Fibroblast of skin of right biceps (primary cell): ENCODE data around the gene SSRP1.
"Not testable (repeated sequence)": the region's sequence is repeated elsewhere in the genome, so short reads cannot be mapped to it uniquely, and the experiment has no call there.

Experiments
- DNase-seq: peaks from one replicate; pipeline ENCODE4 v3.0.0-alpha.2; 2013

Gene SSRP1

DNA sequence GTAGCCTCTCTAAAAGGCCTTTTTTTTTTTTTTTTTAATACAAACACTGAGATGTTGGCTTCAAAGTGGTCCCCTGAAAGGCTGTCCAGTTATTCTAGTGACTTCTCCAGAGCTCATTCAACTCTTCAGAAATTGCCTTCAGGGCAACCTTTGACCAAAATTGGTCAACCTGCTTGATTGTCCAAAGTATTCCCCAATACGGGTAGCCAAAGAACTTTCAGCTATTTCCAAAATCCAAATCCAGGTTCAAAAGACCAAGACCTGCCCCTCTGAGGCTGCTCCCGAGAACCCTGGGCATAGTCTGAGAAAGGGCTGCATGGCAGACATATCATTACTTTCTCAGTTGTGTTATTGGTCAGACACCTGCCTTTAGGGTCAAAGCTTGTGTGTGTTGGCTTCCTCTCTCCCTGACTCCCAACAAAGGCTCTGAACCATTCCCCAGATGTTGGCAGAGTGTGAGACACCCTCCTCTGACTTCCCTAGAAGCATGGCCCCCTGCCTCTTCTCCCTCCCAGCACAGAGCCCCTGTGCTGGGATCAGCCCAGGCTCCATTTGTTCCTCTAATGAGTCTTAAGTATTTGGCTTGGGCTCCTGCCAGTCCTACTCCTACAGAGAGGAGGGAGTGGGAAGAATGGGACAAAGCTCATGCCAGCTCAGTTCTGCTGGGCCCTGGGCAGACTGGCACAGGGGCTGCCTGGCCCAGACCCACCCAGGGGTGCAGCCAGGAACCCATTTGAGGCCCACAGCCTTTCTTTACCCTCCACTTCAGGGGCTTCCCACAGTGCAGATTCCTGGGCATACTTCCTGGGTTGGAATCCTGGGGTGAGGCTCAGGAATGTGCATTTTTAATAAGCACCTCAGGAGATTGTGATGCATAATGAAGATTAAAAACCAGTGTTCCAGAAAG is 41.2 kb downstream of the SSRP1 start:
- peak; percentile 75 for DNase-seq

DNA sequence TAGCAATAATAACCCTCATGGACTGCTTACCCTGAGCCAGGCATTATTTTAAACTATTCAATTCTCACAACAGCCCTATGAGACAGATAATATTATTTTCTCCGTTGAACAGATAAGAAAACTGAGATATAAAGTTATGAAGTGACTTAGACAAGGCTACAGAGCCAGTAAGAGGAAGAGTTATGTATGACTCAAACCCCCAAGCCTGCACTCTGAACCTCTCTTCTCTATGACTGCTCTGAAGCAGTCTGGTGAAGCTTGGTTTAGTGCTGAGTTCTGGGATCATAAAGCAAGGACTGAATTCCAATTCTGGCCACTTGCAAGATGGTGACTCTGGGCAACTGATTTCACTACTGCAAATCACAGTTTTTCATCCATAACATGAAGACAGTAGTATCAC is 45.4 kb downstream of the SSRP1 start:
- DNase-seq, result peak; percentile 56

DNA sequence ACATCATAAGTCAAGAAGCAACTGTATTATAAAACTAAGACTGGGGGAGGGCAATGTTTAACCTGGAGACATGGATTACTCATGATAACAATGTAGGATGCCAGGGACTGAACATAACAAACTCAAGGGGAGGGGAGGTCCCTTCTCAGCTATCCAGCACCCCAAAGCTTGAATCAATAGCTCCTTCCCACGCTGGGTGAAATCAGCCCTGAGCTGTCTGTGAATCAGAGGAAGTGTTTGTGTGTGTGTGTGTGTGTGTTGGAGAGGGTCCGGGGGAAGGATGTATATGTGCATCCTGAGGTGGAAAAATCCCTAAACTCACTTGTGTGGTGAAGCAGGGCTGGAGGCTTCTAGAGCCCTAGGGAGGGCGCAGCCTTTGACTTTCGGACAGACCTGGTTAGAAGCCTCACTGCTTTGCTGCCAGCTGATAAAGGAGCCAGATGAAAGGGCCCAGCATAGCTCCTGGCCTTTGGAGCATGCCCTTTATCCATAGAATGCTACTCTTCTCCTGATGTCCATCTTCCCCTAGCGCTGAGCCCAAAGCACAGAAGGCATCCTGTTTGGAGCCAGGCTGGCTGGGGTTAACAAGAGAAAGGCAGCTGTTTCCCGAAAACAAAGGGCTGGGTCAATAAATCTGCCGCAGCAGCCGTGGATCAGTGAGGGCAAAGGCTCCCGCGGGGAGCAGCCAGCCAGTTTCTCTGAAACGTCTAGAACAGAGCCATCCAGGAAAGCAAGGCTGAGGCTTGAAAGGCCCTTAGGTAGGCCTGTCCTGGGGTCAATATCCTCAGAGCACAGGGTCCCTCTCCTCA is 46.7 kb downstream of the SSRP1 start:
- DNase-seq, result peak; percentile 88

DNA sequence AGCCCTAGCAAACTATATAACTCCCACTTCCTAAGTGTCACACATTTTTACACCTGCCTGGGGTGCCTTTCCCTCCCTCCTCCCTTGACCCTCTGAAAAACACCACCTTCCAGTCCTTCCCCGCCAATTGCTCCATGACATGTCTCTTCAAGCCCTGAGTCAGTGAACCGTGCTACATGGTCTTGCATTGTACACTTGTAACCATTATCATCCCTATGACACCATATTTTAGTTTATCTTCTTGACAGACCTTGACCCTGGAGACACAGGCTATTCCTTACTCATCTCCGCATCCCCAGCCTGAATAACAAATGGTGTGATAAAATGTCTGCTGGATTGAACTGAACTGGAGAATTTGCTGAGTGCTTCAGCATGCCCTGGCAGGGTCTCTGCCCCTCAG is 47.8 kb downstream of the SSRP1 start:
- DNase-seq, result no peak

DNA sequence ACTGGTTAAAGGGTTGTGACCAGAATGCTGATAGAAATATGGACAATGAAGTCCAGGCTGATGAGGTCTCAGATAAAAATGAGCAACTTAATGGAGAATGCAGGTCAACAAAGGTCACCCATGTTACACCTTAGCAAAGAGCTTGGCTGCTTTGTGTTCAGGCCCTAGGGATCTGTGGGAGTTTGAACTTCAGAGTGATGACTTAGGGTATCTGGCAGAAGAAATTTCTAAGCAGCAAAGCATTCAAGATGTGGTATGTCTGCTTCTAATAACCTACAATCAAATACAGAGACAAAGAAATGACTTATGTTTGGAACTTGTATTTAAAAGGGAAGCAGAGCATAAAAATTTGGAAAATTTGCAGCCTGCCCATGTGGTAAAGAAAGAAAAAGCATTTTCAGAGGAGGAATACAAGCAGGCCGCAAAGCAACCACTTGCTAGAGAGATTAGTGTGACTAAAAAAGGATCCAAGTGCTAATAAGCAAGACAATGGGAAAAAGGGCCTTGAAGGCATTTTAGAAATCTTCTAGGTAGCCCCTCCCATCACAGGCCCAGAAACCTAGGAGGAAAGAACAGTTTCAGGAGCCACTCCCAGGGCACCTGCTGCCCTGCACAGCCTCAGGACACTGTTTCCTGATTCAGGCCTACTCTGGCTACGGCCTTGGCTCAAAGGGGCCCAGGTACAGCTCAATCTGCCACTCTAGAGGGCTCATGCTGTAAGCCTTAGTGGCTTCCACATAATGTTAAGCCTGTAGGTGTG is 52.3 kb downstream of the SSRP1 start:
- DNase-seq, result no peak

DNA sequence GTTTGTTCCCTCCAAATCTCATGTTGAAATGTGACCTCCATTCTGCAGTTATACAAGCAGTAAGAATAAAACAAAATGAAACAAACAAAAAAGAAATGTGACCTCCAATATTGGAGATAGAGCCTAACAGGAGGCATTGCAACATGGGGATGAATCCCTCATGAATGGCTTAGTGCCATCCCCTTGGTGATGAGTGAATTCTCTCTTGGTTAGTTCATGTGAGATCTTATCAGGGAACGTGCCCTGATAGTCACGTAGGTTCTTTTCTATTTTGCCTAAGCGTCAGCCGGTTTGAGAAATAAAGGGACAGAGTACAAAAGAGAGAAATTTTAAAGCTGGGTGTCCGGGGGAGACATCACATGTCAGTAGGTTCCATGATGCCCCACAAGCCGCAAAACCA is 54.1 kb downstream of the SSRP1 start:
- DNase-seq, result not testable (repeated sequence)

DNA sequence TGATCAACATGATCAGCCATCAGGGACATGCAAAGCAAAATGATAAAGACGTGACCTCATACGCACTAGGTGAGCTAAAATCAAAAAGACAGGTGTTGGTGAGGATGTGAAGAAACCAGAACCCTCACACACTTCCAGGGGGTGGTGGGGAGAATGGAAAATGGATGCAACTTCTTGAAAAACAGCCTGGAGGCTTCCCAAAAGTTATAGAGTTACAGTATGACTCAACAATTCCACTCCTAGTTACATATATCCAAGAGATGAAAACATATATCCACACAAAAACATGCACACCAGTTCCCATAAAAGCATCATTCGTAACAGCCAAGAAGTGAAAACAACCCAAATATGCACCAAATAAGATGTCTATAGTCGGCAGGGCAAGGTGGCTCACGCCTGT is 56.6 kb downstream of the SSRP1 start:
- DNase-seq, result peak; percentile 77

DNA sequence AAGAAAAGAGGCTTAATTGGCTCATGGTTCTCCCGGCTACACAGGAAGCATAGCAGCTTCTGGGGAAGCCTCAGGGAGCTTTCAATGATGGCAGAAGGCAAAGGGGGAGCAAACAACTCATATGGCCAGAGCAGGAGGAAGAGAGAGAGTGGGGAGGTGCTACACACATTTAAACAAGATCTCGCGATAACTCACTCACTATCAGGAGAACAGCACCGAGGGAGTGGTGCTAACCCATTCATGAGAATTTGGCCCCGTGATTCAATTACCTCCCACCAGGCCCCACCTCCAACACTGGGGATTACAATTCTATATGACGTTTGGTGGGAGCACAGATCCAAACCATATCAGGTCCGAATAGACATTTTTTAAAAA is 57.0 kb downstream of the SSRP1 start:
- DNase-seq, result no peak

DNA sequence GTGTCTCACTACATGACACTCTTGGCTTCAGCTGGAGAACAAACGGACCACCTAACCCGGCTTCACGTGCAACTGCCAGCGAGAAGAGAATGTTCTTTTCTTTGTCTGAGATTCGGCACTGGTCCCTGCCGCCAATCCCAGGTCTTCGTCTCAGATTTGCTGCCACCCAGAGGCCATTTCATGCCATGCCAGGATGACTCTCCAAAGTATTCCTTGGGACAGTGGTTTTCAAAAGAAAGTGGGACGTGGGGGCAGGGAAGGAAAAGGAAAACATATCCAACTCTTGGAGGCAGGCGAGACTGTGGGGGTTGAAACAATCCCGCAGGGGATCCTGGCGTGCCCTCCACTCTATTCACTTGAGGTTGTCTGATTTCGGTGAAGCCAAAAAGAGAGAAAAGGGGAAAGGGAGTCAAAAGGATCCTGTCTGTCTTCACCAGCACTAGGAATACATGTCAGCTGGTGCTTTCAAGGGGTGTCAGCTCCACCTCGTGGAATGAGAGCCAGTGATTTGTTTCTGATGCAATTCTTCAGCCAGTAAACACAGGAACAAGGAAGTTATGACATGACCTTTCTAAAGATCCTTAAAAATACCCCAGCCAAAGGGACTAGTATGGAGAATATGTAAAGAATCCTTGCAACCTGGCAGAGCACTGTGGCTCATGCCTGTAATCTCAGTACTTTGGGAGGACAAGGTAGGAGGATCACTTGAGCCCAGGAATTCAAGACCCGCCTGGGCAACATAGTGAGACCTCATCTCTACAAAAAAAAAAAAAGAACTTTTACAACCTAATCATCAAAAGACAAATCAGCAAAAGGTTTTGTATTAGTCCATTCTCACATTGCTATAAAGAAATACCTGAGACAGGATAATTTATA is 57.6 kb downstream of the SSRP1 start:
- peak; percentile 86 for DNase-seq

DNA sequence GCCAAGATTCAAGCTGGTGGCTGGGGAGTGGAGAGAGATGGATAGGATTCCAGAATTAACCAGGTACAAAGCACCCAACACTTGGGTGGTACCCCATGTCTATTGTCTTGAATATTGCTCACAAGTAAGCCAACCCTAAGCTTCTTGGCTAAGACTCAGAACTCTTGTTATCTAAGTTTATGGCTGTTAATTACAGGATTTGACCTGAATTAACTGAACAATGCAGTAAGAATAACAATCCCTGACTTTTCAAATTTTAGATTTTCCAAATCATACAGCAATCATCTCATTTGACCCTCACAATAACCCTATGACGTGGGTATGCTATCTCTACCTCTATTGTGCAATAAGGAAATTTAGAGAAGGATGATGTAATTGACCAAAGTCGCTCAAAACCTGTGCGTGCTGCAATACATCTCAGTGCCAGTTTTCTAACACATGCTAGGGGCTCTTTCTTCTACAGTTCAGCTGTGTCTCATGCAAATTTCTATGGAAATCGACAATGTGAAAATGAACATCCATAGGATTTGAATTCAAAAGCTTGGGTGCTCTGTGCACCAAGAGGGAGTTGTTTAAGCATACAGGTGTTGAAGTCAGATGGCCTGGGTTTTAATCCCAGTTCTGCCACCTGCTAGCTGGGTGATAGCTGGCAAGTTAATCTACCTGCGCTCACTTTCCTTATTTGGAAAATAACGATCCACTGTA is 58.6 kb downstream of the SSRP1 start:
- DNase-seq, result no peak

DNA sequence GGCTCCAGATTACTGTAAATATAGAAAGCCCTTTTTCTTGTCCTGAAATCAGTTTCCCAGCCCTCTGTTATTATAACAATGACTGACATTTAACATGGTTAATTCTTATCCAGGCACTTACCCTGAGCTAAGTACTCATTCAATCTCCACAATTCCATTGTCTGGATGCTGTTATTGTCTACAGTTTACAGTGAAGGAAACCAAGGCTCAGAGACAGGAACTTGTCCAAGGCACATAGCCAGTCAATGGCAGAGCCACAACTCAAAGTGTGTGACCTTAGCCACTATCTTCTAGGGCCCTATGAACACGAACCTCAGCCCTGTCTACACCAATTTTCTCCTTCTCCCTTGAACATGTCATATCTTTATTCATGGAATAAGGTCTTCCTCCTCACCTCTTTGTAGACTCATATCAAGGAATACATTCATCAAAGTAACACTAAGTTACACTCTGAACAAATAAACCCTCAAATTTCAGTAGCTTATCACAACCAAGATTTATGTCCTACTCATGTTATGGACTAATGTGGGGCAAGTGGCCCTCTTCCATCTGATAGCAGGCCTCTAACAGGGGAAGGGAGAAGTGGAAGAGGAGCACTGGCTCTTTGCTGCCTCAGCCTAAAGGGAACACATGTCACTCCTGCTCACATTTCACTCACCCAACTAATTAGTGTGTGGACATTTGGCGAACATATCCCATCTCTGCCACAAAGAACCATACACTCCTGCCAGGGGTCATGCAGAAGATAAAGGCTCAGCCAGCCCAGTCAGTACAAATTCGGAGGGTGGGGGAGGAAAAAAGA is 59.3 kb downstream of the SSRP1 start:
- DNase-seq, result no peak
